Thoracic aorta (tissue), 2 donors: ENCODE data around the gene TAF1B. TPM values are rescaled to one million over a fixed set of nuclear protein-coding genes. Genes with fewer than 3 reads are reported as not detected.
"Not testable (repeated sequence)": the region's sequence is repeated elsewhere in the genome, so short reads cannot be mapped to it uniquely, and the experiment has no call there.

Source experiments
- ATAC-seq: fragments of 150-250 bp; one replicate; pipeline ENCODE4 v1.8.0; 2017; ENCODE audit warnings: low read depth; ENCODE audit not compliant: insufficient number of reproducible peaks, low FRiP score
- DNase-seq: peaks from one replicate; pipeline ENCODE4 v3.0.0-alpha.2; 2020; ENCODE audit warnings: low spot score
- H3K27ac ChIP-seq, 2 donors: fragments of 200-600 bp; sonication (generic); 1 replicate in 1 of 2; 2 replicates in 1 of 2; pipeline ENCODE4 v1.5.1; 2016; ENCODE audit warnings: mild to moderate bottlenecking in 2 of 2, moderate library complexity in 2 of 2
- H3K27me3 ChIP-seq: fragments of 200-600 bp; sonication (generic); replicated peaks from 2 replicates; pipeline ENCODE4 v1.6.0; 2016; ENCODE audit warnings: mild to moderate bottlenecking; ENCODE audit not compliant: insufficient read depth
- H3K36me3 ChIP-seq: fragments of 200-600 bp; sonication (generic); one replicate; pipeline ENCODE4 v1.5.1; 2016
- H3K4me1 ChIP-seq, 2 donors: fragments of 200-600 bp; sonication (generic); 1 replicate in 1 of 2; 2 replicates in 1 of 2; pipeline versions ENCODE4 v1.5.1 to v1.6.0; 2016; ENCODE audit warnings: low read depth in 2 of 2, mild to moderate bottlenecking in 1 of 2; ENCODE audit not compliant: control insufficient read depth in 1 of 2
- H3K4me3 ChIP-seq: fragments of 200-600 bp; sonication (generic); 2 replicates; pipeline ENCODE4 v1.5.1; 2016; ENCODE audit warnings: mild to moderate bottlenecking
- H3K9me3 ChIP-seq: fragments of 200-600 bp; sonication (generic); 2 replicates; pipeline ENCODE4 v1.5.1; 2016
- total RNA-seq, 2 donors: library from RNA; depleted of rRNA; stranded (reverse); fragments of >200 nt; gene quantifications; one replicate each; pipeline versions ENCODE4 v1.1.0 to v1.2.3, GENCODE V29; 2016
- TF ChIP-seq, protein P1 (sequence below): fragments of 200-600 bp; sonication (generic); IDR thresholded peaks from one replicate; pipeline ENCODE4 v1.5.1; 2019; ENCODE audit warnings: antibody characterized with exemption

TAF1B gene
- total RNA-seq, 2 donors from 2014 or later = 8.3 to 11.2 TPM

DNA sequence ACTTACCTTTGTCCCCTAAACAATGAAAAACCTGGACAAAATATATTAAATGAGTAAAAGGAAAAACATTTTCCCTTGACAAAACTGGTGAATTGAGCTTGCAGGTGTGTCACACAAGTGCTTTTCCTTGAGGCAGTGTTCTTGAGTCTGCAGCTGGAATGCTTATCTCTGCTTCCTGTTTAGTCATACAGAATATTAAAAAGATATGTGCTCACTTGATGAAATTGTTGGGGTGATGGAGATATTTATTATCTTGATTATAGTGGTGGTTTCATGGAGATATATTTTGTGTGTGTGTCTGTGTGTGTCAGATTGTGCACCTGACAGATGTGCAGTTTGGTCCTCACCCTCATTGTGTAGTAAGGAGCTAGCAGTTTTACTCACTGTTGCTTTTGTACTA, 3.3 kb downstream of the TAF1B start:
- H3K4me1 ChIP-seq = peaks cover 0 to 20% of the 10 kb centered on the region in 2 donors
- H3K36me3 ChIP-seq = no peaks in the 10 kb centered on the region
- TF ChIP-seq, protein P1, sequence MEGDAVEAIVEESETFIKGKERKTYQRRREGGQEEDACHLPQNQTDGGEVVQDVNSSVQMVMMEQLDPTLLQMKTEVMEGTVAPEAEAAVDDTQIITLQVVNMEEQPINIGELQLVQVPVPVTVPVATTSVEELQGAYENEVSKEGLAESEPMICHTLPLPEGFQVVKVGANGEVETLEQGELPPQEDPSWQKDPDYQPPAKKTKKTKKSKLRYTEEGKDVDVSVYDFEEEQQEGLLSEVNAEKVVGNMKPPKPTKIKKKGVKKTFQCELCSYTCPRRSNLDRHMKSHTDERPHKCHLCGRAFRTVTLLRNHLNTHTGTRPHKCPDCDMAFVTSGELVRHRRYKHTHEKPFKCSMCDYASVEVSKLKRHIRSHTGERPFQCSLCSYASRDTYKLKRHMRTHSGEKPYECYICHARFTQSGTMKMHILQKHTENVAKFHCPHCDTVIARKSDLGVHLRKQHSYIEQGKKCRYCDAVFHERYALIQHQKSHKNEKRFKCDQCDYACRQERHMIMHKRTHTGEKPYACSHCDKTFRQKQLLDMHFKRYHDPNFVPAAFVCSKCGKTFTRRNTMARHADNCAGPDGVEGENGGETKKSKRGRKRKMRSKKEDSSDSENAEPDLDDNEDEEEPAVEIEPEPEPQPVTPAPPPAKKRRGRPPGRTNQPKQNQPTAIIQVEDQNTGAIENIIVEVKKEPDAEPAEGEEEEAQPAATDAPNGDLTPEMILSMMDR = no peak
- no peak overlapping the region for H3K4me3 ChIP-seq
- no peak overlapping the region for H3K27ac ChIP-seq
- DNase-seq (no peak), ATAC-seq (no peak)
- H3K27me3 ChIP-seq = no peaks in the 10 kb centered on the region
- no peaks in the 10 kb centered on the region for H3K9me3 ChIP-seq

DNA sequence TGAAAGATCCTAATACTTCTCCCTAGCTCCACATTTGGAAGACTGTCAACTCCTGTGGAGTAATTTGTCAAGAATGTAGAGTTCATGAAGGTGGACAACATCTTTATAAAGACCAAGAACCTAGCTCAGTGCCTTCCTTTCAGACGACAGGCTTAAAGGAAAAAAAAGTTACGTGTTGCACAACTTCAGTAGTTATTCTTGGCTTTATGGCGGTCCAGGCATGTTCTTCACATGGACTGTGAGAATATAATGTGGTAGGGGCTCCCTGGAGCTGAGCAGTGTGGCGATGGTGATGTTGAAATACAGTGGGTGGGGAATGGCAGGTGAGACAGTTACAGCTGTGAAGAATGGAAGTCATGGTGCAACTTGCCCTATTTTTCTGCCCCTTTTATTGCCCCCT, 3.9 kb downstream of the TAF1B start:
- Histone ChIP-seq H3K4me3 (no peak overlapping the region), H3K36me3 (no peaks in the 10 kb centered on the region), H3K27ac (no peak overlapping the region), H3K4me1 (peaks cover 0 to 20% of the 10 kb centered on the region in 2 donors), H3K9me3 (no peaks in the 10 kb centered on the region), H3K27me3 (no peaks in the 10 kb centered on the region)
- TF ChIP-seq, protein P1 = no peak
- ATAC-seq = no peak
- no peak for DNase-seq

DNA sequence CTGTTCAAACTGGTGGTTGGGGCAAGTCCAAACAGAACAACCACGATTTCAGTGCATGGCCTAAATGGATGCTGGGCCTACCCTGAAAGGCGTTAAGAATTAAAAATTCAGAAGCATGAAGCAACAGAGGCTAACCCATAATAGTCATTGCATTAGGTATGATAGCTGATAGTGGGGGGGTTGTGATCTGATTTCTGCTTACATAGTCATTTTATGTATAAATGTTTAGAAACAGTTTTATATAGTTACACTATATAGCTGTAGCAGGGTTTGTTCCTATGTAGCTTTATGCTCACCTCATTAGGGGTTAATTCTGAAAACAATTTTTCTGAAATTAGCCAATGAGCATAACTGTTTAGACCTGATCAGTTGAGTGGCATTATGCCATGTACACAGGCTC, 9.6 kb downstream of the TAF1B start:
- ATAC-seq = no peak
- H3K4me3 ChIP-seq = no peak overlapping the region
- no peak overlapping the region for H3K27ac ChIP-seq
- H3K27me3 ChIP-seq = no peaks in the 10 kb centered on the region
- DNase-seq = no peak
- H3K36me3 ChIP-seq = peaks cover 7% of the 10 kb centered on the region
- no peaks in the 10 kb centered on the region for H3K4me1 ChIP-seq
- H3K9me3 ChIP-seq = no peaks in the 10 kb centered on the region
- TF ChIP-seq, protein P1 = no peak

DNA sequence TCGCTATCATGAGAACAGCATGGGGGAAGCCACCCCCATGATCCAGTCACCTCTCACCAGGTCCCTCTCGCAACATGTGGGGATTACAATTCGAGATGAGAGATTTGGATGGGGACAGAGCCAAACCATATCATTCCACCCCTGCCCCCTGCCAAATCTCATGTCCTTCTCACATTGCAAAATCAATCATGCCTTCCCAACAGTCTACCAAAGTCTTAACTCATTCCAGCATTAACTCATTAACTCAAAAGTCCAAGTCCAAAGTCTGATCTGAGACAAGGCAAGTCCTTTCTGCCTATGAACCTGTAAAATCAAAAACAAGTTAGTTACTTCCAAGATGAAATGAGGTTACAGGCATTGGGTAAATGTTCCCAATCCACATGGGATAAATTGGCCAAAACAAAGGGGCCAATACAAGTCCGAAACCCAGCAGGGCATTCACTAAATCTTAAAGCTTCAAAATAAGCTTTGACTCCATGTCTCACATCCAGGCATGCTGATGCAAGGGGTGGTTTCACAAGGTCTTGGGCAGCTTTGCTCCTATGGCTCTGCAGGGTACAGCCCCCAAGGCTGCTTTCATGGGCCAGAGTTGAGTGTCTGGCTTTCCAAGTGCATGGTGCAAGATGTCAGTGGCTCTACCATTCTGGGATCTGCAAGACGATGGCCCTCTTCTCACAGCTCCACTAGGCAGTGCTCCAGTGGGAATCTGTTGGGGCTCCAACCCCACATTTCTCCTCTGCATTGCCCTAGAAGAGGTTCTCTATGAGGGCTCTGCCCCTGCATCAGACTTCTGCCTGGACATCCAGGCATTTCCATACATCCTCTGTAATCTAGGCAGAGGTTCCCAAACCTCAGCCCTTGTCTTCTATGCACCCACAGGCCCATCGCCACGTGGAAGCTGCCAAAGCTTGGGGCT, 14.8 kb downstream of the TAF1B start:
- Histone ChIP-seq H3K27ac (no peak overlapping the region), H3K27me3 (no peaks in the 10 kb centered on the region), H3K36me3 (peaks cover 16% of the 10 kb centered on the region), H3K9me3 (no peaks in the 10 kb centered on the region), H3K4me3 (no peak overlapping the region), H3K4me1 (no peaks in the 10 kb centered on the region)
- ATAC-seq (no peak), DNase-seq (no peak)
- TF ChIP-seq, protein P1 = no peak

DNA sequence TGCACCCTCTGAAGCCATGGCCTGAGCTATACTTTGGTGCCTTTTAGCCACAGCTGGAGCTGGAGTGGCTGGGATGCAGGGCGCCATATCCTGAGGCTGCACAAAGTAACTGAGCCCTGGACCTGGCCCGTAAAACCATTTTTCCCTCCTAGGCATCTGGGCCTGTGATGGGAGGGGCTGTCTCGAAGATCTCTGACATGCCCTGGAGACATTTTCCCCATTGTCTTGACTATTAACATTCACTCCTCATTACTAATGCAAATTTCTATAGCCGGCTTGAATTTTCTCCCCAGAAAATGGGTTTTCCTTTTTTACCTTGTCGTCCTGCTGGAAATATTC, 15.4 kb downstream of the TAF1B start:
- no peak for DNase-seq
- TF ChIP-seq, protein P1 = no peak
- Histone ChIP-seq H3K4me3 (no peak overlapping the region), H3K27me3 (no peaks in the 10 kb centered on the region), H3K36me3 (peaks cover 16% of the 10 kb centered on the region), H3K4me1 (no peaks in the 10 kb centered on the region), H3K27ac (no peak overlapping the region), H3K9me3 (no peaks in the 10 kb centered on the region)
- no peak for ATAC-seq

DNA sequence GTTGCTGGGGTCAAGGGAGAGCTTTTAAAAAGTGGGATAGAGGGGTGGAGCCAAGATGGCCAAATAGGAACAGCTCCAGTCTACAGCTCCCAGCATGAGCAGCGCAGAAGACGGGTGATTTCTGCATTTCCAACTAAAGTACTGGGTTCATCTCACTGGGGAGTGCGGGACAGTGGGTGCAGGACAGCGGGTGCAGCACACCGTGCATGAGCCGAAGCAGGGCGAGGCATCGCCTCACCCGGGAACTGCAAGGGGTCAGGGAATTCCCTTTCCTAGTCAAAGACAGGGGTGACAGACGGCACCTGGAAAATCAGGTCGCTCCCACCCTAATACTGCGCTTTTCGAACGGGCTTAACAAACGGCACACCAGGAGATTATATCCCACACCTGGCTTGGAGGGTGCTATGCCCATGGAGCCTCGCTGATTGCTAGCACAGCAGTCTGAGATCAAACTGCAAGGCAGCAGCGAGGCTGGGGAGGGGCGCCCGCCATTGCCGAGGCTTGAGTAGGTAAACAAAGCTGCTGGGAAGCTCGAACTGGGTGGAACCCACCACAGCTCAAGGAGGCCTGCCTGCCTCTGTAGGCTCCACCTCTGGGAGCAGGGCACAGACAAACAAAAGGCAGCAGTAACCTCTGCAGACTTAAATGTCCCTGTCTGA, 17.8 kb downstream of the TAF1B start:
- not testable (repeated sequence) for H3K4me3 ChIP-seq, H3K4me1 ChIP-seq, H3K27me3 ChIP-seq, H3K27ac ChIP-seq, ATAC-seq, H3K9me3 ChIP-seq, DNase-seq
- peaks cover 16% of the 10 kb centered on the region for H3K36me3 ChIP-seq
